ENCODE data around the gene CELF4.

CELF4 gene

GRCh38 chr18:37270038-37270665 lies 295.4 kb downstream of the CELF4 start:
- Histone ChIP-seq H3K9me3 (ENCODE audit: control insufficient read depth, insufficient read depth, low read length) (no peaks in the 10 kb centered on the region), H3K4me1 (ENCODE audit: control insufficient read depth, insufficient read depth, low read length) (no peaks in the 10 kb centered on the region), H3K27ac (ENCODE audit: low read length) (no peak overlapping the region), H3K36me3 (ENCODE audit: control insufficient read depth, insufficient read depth, low read length) (no peaks in the 10 kb centered on the region), H3K4me3 (ENCODE audit: low read length) (no peak overlapping the region), H3K27me3 (ENCODE audit: control insufficient read depth, insufficient read depth, low read length) (no peaks in the 10 kb centered on the region)
- no peak for DNase-seq (ENCODE audit: low read depth, low spot score)
- WGBS (ENCODE audit: insufficient coverage, insufficient read length): no CpG with 5 or more reads among the region's 8 CpGs

GRCh38 chr18:37266290-37266689 lies 299.3 kb downstream of the CELF4 start:
- Histone ChIP-seq H3K9me3 (ENCODE audit: control insufficient read depth, insufficient read depth, low read length) (no peaks in the 10 kb centered on the region), H3K27ac (ENCODE audit: low read length) (no peak overlapping the region), H3K27me3 (ENCODE audit: control insufficient read depth, insufficient read depth, low read length) (no peaks in the 10 kb centered on the region), H3K36me3 (ENCODE audit: control insufficient read depth, insufficient read depth, low read length) (no peaks in the 10 kb centered on the region), H3K4me1 (ENCODE audit: control insufficient read depth, insufficient read depth, low read length) (no peaks in the 10 kb centered on the region; the same call in none of the 2 replicates), H3K4me3 (ENCODE audit: low read length) (no peak overlapping the region)
- no peak for DNase-seq (ENCODE audit: low read depth, low spot score)
- WGBS (ENCODE audit: insufficient coverage, insufficient read length): no CpG with 5 or more reads among the region's 13 CpGs

GRCh38 chr18:37265382-37265781 lies 300.2 kb downstream of the CELF4 start:
- H3K27ac ChIP-seq (ENCODE audit: low read length): no peak overlapping the region
- H3K4me1 ChIP-seq (ENCODE audit: control insufficient read depth, insufficient read depth, low read length): no peaks in the 10 kb centered on the region; the same call in none of the 2 replicates
- H3K27me3 ChIP-seq (ENCODE audit: control insufficient read depth, insufficient read depth, low read length): no peaks in the 10 kb centered on the region
- no peak for DNase-seq (ENCODE audit: low read depth, low spot score)
- H3K4me3 ChIP-seq (ENCODE audit: low read length): no peak overlapping the region
- no peaks in the 10 kb centered on the region for H3K9me3 ChIP-seq (ENCODE audit: control insufficient read depth, insufficient read depth, low read length)
- H3K36me3 ChIP-seq (ENCODE audit: control insufficient read depth, insufficient read depth, low read length): no peaks in the 10 kb centered on the region
- WGBS (ENCODE audit: insufficient coverage, insufficient read length): no CpG with 5 or more reads among the region's 2 CpGs

- H3K4me3 ChIP-seq (ENCODE audit: low read length): no peak overlapping the region
- H3K27me3 ChIP-seq (ENCODE audit: control insufficient read depth, insufficient read depth, low read length): no peaks in the 10 kb centered on the region
- H3K9me3 ChIP-seq (ENCODE audit: control insufficient read depth, insufficient read depth, low read length): no peaks in the 10 kb centered on the region
- no CpG with 5 or more reads among the region's 14 CpGs for WGBS (ENCODE audit: insufficient coverage, insufficient read length)
- no peak overlapping the region for H3K27ac ChIP-seq (ENCODE audit: low read length)
- H3K36me3 ChIP-seq (ENCODE audit: control insufficient read depth, insufficient read depth, low read length): no peaks in the 10 kb centered on the region
- H3K4me1 ChIP-seq (ENCODE audit: control insufficient read depth, insufficient read depth, low read length): no peaks in the 10 kb centered on the region; the same call in none of the 2 replicates
- DNase-seq (ENCODE audit: low read depth, low spot score): no peak
Observed at GRCh38 chr18:37264956-37265355, 300.6 kb downstream of the CELF4 start.

- Histone ChIP-seq H3K36me3 (ENCODE audit: control insufficient read depth, insufficient read depth, low read length) (no peaks in the 10 kb centered on the region), H3K4me3 (ENCODE audit: low read length) (no peak overlapping the region), H3K4me1 (ENCODE audit: control insufficient read depth, insufficient read depth, low read length) (no peaks in the 10 kb centered on the region; the same call in none of the 2 replicates), H3K27me3 (ENCODE audit: control insufficient read depth, insufficient read depth, low read length) (no peaks in the 10 kb centered on the region), H3K27ac (ENCODE audit: low read length) (no peak overlapping the region), H3K9me3 (ENCODE audit: control insufficient read depth, insufficient read depth, low read length) (no peaks in the 10 kb centered on the region)
- no peak for DNase-seq (ENCODE audit: low read depth, low spot score)
- WGBS (ENCODE audit: insufficient coverage, insufficient read length): no CpG with 5 or more reads among the region's 8 CpGs
Observed at GRCh38 chr18:37261988-37262387, 303.6 kb downstream of the CELF4 start.

GRCh38 chr18:37261246-37261840 lies 304.3 kb downstream of the CELF4 start:
- H3K27ac ChIP-seq (ENCODE audit: low read length): no peak overlapping the region
- no peaks in the 10 kb centered on the region for H3K9me3 ChIP-seq (ENCODE audit: control insufficient read depth, insufficient read depth, low read length)
- H3K36me3 ChIP-seq (ENCODE audit: control insufficient read depth, insufficient read depth, low read length): no peaks in the 10 kb centered on the region
- DNase-seq (ENCODE audit: low read depth, low spot score): no peak
- H3K4me1 ChIP-seq (ENCODE audit: control insufficient read depth, insufficient read depth, low read length): no peaks in the 10 kb centered on the region; the same call in none of the 2 replicates
- no peak overlapping the region for H3K4me3 ChIP-seq (ENCODE audit: low read length)
- H3K27me3 ChIP-seq (ENCODE audit: control insufficient read depth, insufficient read depth, low read length): no peaks in the 10 kb centered on the region
- no CpG with 5 or more reads among the region's 11 CpGs for WGBS (ENCODE audit: insufficient coverage, insufficient read length)

- no peaks in the 10 kb centered on the region for H3K9me3 ChIP-seq (ENCODE audit: control insufficient read depth, insufficient read depth, low read length)
- DNase-seq (ENCODE audit: low read depth, low spot score): no peak
- WGBS (ENCODE audit: insufficient coverage, insufficient read length): no CpG with 5 or more reads among the region's 10 CpGs
- H3K36me3 ChIP-seq (ENCODE audit: control insufficient read depth, insufficient read depth, low read length): no peaks in the 10 kb centered on the region
- H3K27ac ChIP-seq (ENCODE audit: low read length): no peak overlapping the region
- H3K27me3 ChIP-seq (ENCODE audit: control insufficient read depth, insufficient read depth, low read length): no peaks in the 10 kb centered on the region
- no peak overlapping the region for H3K4me3 ChIP-seq (ENCODE audit: low read length)
- H3K4me1 ChIP-seq (ENCODE audit: control insufficient read depth, insufficient read depth, low read length): no peaks in the 10 kb centered on the region; the same call in none of the 2 replicates
Observed at GRCh38 chr18:37260367-37261093, 305.1 kb downstream of the CELF4 start.

GRCh38 chr18:37259711-37260110 lies 305.9 kb downstream of the CELF4 start:
- WGBS (ENCODE audit: insufficient coverage, insufficient read length): no CpG with 5 or more reads among the region's 5 CpGs
- no peak for DNase-seq (ENCODE audit: low read depth, low spot score)
- H3K9me3 ChIP-seq (ENCODE audit: control insufficient read depth, insufficient read depth, low read length): no peaks in the 10 kb centered on the region
- no peak overlapping the region for H3K4me3 ChIP-seq (ENCODE audit: low read length)
- no peak overlapping the region for H3K27ac ChIP-seq (ENCODE audit: low read length)
- H3K27me3 ChIP-seq (ENCODE audit: control insufficient read depth, insufficient read depth, low read length): peaks cover 4% of the 10 kb centered on the region; the same call in 1 of the 2 replicates
- no peaks in the 10 kb centered on the region for H3K36me3 ChIP-seq (ENCODE audit: control insufficient read depth, insufficient read depth, low read length)
- no peaks in the 10 kb centered on the region; the same call in none of the 2 replicates for H3K4me1 ChIP-seq (ENCODE audit: control insufficient read depth, insufficient read depth, low read length)

- Histone ChIP-seq H3K27me3 (ENCODE audit: control insufficient read depth, insufficient read depth, low read length) (peaks cover 7% of the 10 kb centered on the region; the same call in 1 of the 2 replicates), H3K4me3 (ENCODE audit: low read length) (no peak overlapping the region), H3K27ac (ENCODE audit: low read length) (no peak overlapping the region), H3K36me3 (ENCODE audit: control insufficient read depth, insufficient read depth, low read length) (no peaks in the 10 kb centered on the region), H3K9me3 (ENCODE audit: control insufficient read depth, insufficient read depth, low read length) (no peaks in the 10 kb centered on the region), H3K4me1 (ENCODE audit: control insufficient read depth, insufficient read depth, low read length) (peaks cover 3% of the 10 kb centered on the region)
- DNase-seq (ENCODE audit: low read depth, low spot score): no peak
- WGBS (ENCODE audit: insufficient coverage, insufficient read length): no CpG with 5 or more reads among the region's 11 CpGs
Observed at GRCh38 chr18:37258819-37259218, 306.8 kb downstream of the CELF4 start.

- DNase-seq (ENCODE audit: low read depth, low spot score): no peak
- no peaks in the 10 kb centered on the region for H3K9me3 ChIP-seq (ENCODE audit: control insufficient read depth, insufficient read depth, low read length)
- WGBS (ENCODE audit: insufficient coverage, insufficient read length): no CpG with 5 or more reads among the region's 9 CpGs
- H3K4me3 ChIP-seq (ENCODE audit: low read length): no peak overlapping the region
- no peak overlapping the region for H3K27ac ChIP-seq (ENCODE audit: low read length)
- H3K4me1 ChIP-seq (ENCODE audit: control insufficient read depth, insufficient read depth, low read length): peaks cover 3% of the 10 kb centered on the region
- H3K27me3 ChIP-seq (ENCODE audit: control insufficient read depth, insufficient read depth, low read length): peaks cover 7% of the 10 kb centered on the region; the same call in 1 of the 2 replicates
- H3K36me3 ChIP-seq (ENCODE audit: control insufficient read depth, insufficient read depth, low read length): no peaks in the 10 kb centered on the region
Observed at GRCh38 chr18:37258131-37258530, 307.5 kb downstream of the CELF4 start.
